Suprapubic skin (tissue), 3 donors: ENCODE measurements around the gene GAD2.

Experiments
- POLR2AphosphoS5 ChIP-seq, 3 donors: sonication (generic); formaldehyde crosslinking; IDR thresholded peaks; one replicate each; pipeline ENCODE4 v1.6.1; 2017; ENCODE audit warnings: antibody characterized with exemption in 3 of 3
- TF ChIP-seq, protein P1 (sequence below), 2 donors: fragments of 200-600 bp in 1 of 2; fragments of 450-650 bp in 1 of 2; sonication (generic) in 1 of 2; IDR thresholded peaks; one replicate each; pipeline ENCODE4 v1.5.1; 2016 to 2019; ENCODE audit warnings: antibody characterized with exemption in 2 of 2, mild to moderate bottlenecking in 1 of 2, moderate library complexity in 1 of 2

- TF ChIP-seq, protein P1, sequence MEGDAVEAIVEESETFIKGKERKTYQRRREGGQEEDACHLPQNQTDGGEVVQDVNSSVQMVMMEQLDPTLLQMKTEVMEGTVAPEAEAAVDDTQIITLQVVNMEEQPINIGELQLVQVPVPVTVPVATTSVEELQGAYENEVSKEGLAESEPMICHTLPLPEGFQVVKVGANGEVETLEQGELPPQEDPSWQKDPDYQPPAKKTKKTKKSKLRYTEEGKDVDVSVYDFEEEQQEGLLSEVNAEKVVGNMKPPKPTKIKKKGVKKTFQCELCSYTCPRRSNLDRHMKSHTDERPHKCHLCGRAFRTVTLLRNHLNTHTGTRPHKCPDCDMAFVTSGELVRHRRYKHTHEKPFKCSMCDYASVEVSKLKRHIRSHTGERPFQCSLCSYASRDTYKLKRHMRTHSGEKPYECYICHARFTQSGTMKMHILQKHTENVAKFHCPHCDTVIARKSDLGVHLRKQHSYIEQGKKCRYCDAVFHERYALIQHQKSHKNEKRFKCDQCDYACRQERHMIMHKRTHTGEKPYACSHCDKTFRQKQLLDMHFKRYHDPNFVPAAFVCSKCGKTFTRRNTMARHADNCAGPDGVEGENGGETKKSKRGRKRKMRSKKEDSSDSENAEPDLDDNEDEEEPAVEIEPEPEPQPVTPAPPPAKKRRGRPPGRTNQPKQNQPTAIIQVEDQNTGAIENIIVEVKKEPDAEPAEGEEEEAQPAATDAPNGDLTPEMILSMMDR (IDR thresholded peaks at IDR 0.05): no peak
- no peak for TF ChIP-seq POLR2AphosphoS5 (IDR thresholded peaks at IDR 0.05)
Observed at GRCh38 chr10:26334232-26334931, 117.8 kb downstream of the GAD2 start.
